ENCODE measurements around the gene SNX12.
"Not testable (repeated sequence)": the region's sequence is repeated elsewhere in the genome, so short reads cannot be mapped to it uniquely, and the experiment has no call there.

Gene SNX12

GRCh38 chrX:71091263-71091662, 23.1 kb upstream of the SNX12 start:
- no peak for DNase-seq (ENCODE audit: low spot score)

DNA sequence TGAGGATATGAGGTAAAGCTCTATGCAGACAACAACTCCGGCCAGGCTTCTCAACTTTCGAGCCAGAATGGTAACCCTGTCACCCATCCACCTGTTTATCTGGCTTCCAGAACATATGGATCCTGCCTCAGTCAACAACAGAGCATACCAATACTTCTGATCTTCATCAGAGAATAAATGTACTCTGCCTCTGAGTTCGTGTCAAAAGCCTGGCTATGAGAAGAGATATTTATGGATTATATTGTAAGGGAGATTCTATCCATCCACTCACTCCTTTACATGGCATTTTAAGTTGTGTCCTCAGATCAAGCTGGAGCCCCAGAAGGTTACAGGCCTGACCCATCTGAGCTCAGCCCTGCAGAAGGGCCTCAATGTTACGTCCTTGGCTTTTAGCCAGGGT, 17.8 kb upstream of the SNX12 start:
- DNase-seq (ENCODE audit: low spot score), result no peak

GRCh38 chrX:71082822-71083221, 14.7 kb upstream of the SNX12 start:
- DNase-seq (ENCODE audit: low spot score), result no peak

DNA sequence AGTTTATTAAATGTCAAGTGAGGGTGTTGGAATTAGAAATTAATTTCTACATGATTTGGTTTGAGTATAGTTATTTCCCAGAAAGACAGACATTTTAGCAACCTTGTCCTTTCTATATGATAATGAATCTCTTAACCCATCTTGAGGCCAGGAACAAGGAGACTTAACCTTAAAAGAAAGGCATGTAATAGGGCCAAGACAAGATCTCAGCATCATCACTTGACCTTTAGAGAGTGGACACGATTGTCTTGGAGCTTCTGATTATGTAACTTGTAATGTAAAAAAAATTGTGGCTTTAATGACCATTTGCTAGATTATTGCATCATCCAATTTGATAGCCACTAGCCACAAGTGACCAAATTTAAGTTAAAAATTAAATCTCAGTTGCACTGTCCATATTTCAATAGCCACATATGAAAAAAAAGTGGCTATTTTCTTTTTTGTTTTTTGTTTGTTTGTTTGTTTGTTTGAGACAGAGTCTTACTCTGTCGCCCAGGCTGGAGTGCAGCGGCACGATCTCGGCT, 14.1 kb upstream of the SNX12 start:
- no peak for DNase-seq (ENCODE audit: low spot score)

- no peak for DNase-seq (ENCODE audit: low spot score)
Observed at GRCh38 chrX:71081330-71082123, 13.4 kb upstream of the SNX12 start.

- no peak for DNase-seq (ENCODE audit: low spot score)
Observed at GRCh38 chrX:71070531-71070930, 2.4 kb upstream of the SNX12 start.

GRCh38 chrX:71067712-71068043, 456 bp downstream of the SNX12 start:
- no peak for DNase-seq (ENCODE audit: low spot score)

DNA sequence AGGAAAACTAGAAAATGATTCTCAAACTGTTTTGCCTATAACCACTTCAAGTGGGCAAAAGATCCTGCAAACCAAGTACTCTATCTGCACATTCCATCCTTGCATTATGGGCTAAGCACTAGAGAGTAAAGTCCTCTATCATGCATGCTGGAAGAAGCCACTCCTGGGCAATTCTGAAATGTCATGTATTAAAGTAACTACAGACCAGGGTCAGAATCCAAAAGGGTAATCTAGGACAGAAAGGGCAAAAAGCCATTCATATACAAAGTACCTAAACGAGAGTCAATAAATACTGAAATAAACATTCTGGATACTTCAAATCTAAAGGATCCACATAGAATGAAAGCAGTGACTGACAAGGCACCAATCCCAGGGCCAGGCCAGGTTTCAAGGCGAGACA, 1.0 kb downstream of the SNX12 start:
- no peak for DNase-seq (ENCODE audit: low spot score)

GRCh38 chrX:71060127-71060526, 8.0 kb downstream of the SNX12 start:
- DNase-seq (ENCODE audit: low spot score), result no peak

- DNase-seq (ENCODE audit: low spot score), result no peak
Observed at GRCh38 chrX:71057848-71058530, 10.1 kb downstream of the SNX12 start.

- DNase-seq (ENCODE audit: low spot score), result no peak
Observed at GRCh38 chrX:71056867-71057266, 11.3 kb downstream of the SNX12 start.

DNA sequence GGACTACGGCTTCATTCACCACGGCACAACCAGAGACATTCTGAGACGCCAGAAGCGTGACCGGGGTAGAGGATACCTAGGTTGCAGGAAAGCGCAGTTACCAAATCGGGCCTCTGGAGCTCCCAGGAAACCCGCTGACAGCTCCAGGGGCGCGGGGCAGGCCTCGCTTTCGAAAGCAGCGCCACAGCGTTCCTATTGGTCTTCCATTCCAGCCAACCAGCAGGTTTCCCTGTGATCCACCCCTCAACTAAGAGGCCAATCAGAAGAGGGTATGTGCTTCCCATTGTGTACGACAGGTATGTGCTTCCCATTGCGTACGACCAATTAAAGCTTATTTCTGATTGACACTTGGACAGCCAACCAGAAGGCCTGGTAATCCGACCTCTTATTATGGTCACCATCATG, 14.9 kb downstream of the SNX12 start:
- peak; percentile 35 for DNase-seq (ENCODE audit: low spot score)

GRCh38 chrX:71052721-71053120, 15.4 kb downstream of the SNX12 start:
- no peak for DNase-seq (ENCODE audit: low spot score)

DNA sequence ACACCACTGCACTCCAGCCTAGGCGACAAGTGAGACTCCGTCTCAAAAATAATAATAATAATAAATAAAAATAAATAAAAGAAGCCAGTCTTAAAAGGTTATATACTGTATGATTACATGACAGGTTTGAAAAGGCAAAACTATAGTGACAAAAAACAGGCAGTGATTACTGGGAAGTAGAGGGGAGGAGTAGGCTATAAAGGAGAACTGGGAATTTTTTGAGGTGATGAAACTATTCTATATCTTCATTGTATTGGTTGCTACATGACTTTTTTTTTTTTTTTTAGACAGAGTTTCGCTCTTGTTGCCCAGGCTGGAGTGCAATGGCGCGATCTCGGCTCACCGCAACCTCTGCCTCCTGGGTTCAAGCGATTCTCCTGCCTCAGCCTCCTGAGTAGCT, 20.2 kb downstream of the SNX12 start:
- not testable (repeated sequence) for DNase-seq (ENCODE audit: low spot score)

GRCh38 chrX:71017396-71017939, 50.7 kb downstream of the SNX12 start:
- no peak for DNase-seq (ENCODE audit: low spot score)
